DND-41 (cell line): ENCODE results near the gene LRGUK.

Source experiments
- ATAC-seq: fragments of 200-7000 bp; cut with Tn5 transposase; 3 replicates; pipeline ENCODE4 v1.9.1; 2021; ENCODE audit warnings: low read depth; ENCODE audit not compliant: insufficient read depth
- DNase-seq: peaks from one replicate; pipeline ENCODE4 v3.0.0-alpha.2; 2020
- H2AFZ ChIP-seq: 2 replicates; pipeline ENCODE4 v1.6.0; 2012; ENCODE audit warnings: low read depth, low read length
- H3K27ac ChIP-seq: 2 replicates; pipeline ENCODE4 v1.5.1; 2012; ENCODE audit warnings: low read length, inconsistent platforms
- H3K27me3 ChIP-seq: fragments of 200-600 bp; sonication (generic); 2 replicates; pipeline ENCODE4 v1.6.0; 2012; ENCODE audit warnings: low read length, mild to moderate bottlenecking, inconsistent platforms; ENCODE audit not compliant: insufficient read depth, poor library complexity
- H3K36me3 ChIP-seq: 2 replicates; pipeline ENCODE4 v1.5.1; 2012; ENCODE audit warnings: low read length, inconsistent platforms; ENCODE audit not compliant: insufficient read depth
- H3K4me1 ChIP-seq: 2 replicates; pipeline ENCODE4 v1.5.1; 2012; ENCODE audit warnings: mild to moderate bottlenecking, low read length; ENCODE audit not compliant: insufficient read depth
- H3K4me2 ChIP-seq: 2 replicates; pipeline ENCODE4 v1.6.0; 2012; ENCODE audit warnings: mild to moderate bottlenecking, moderate library complexity, low read length, inconsistent platforms; ENCODE audit not compliant: insufficient read depth
- H3K4me3 ChIP-seq, 2 experiments: fragments of 200-600 bp in 1 of 2; shearing (Covaris generic) in 1 of 2; 2 replicates each; pipeline ENCODE4 v1.5.1; 2012 to 2016; ENCODE audit warnings: inconsistent platforms in 2 of 2, low read length in 2 of 2, mild to moderate bottlenecking in 2 of 2, low read depth in 1 of 2, moderate library complexity in 1 of 2
- H3K79me2 ChIP-seq: 2 replicates; pipeline ENCODE4 v1.6.0; 2012; ENCODE audit warnings: low read length, inconsistent platforms; ENCODE audit not compliant: insufficient read depth
- H3K9ac ChIP-seq: 2 replicates; pipeline ENCODE4 v1.6.0; 2012; ENCODE audit warnings: low read depth, mild to moderate bottlenecking, inconsistent platforms, low read length, moderate library complexity
- H3K9me3 ChIP-seq: 2 replicates; pipeline ENCODE4 v1.5.1; 2012; ENCODE audit warnings: low read length, moderate library complexity, mild to moderate bottlenecking, inconsistent platforms; ENCODE audit not compliant: insufficient read depth, severe bottlenecking
- H4K20me1 ChIP-seq: 2 replicates; pipeline ENCODE4 v1.6.0; 2012; ENCODE audit warnings: low read length; ENCODE audit not compliant: insufficient read depth
- CTCF ChIP-seq: IDR thresholded peaks from 2 replicates; pipeline ENCODE4 v1.5.1; 2012; ENCODE audit warnings: borderline replicate concordance, low read length, moderate library complexity, mild to moderate bottlenecking; ENCODE audit not compliant: poor library complexity, severe bottlenecking; ENCODE audit errors: extremely low read depth
- EZH2 ChIP-seq: IDR thresholded peaks from 3 replicates; pipeline ENCODE4 v1.6.1; 2012; ENCODE audit warnings: borderline replicate concordance, low read depth, mild to moderate bottlenecking, moderate library complexity, low read length, inconsistent platforms; ENCODE audit not compliant: severe bottlenecking

LRGUK gene

GRCh38 chr7:134105841-134106240, 21.3 kb upstream of the LRGUK start:
- Histone ChIP-seq H3K4me2 (no peak overlapping the region), H4K20me1 (no peaks in the 10 kb centered on the region), H3K4me1 (no peaks in the 10 kb centered on the region), H3K27me3 (no peaks in the 10 kb centered on the region), H3K4me3 (no peak overlapping the region), H3K9ac (no peak overlapping the region), H3K36me3 (no peaks in the 10 kb centered on the region), H3K27ac (no peak overlapping the region), H3K79me2 (no peaks in the 10 kb centered on the region), H2AFZ (no peak overlapping the region), H3K9me3 (no peaks in the 10 kb centered on the region)
- ATAC-seq = no peak
- DNase-seq = no peak
- no peak for TF ChIP-seq CTCF
- TF ChIP-seq EZH2 = no peak

GRCh38 chr7:134108802-134109201, 18.3 kb upstream of the LRGUK start:
- Histone ChIP-seq H3K36me3 (no peaks in the 10 kb centered on the region), H3K4me1 (no peaks in the 10 kb centered on the region), H3K27me3 (no peaks in the 10 kb centered on the region), H3K9me3 (no peaks in the 10 kb centered on the region), H3K4me2 (no peak overlapping the region), H2AFZ (no peak overlapping the region), H3K27ac (no peak overlapping the region), H4K20me1 (no peaks in the 10 kb centered on the region), H3K4me3 (no peak overlapping the region), H3K79me2 (no peaks in the 10 kb centered on the region), H3K9ac (no peak overlapping the region)
- TF ChIP-seq CTCF (no peak), EZH2 (no peak)
- DNase-seq = no peak
- no peak for ATAC-seq

GRCh38 chr7:134113655-134114054, 13.5 kb upstream of the LRGUK start:
- ATAC-seq (no peak), DNase-seq (no peak)
- Histone ChIP-seq H3K4me2 (no peak overlapping the region), H3K9me3 (no peaks in the 10 kb centered on the region), H4K20me1 (no peaks in the 10 kb centered on the region), H3K4me1 (no peaks in the 10 kb centered on the region), H3K9ac (no peak overlapping the region), H2AFZ (no peak overlapping the region), H3K27me3 (no peaks in the 10 kb centered on the region), H3K27ac (no peak overlapping the region), H3K36me3 (no peaks in the 10 kb centered on the region), H3K4me3 (no peak overlapping the region), H3K79me2 (no peaks in the 10 kb centered on the region)
- TF ChIP-seq CTCF = no peak
- no peak for TF ChIP-seq EZH2

GRCh38 chr7:134114992-134115391, 12.1 kb upstream of the LRGUK start:
- Histone ChIP-seq H2AFZ (no peak overlapping the region), H3K4me1 (no peaks in the 10 kb centered on the region), H3K9ac (no peak overlapping the region), H3K4me2 (no peak overlapping the region), H3K4me3 (no peak overlapping the region), H3K27me3 (no peaks in the 10 kb centered on the region), H3K27ac (no peak overlapping the region), H4K20me1 (no peaks in the 10 kb centered on the region), H3K79me2 (no peaks in the 10 kb centered on the region), H3K9me3 (no peaks in the 10 kb centered on the region), H3K36me3 (no peaks in the 10 kb centered on the region)
- DNase-seq (no peak), ATAC-seq (no peak)
- no peak for TF ChIP-seq EZH2
- no peak for TF ChIP-seq CTCF
